DMS53 treated with DMSO at 0.1 percent for 48 hours (cell line): ENCODE data around the gene TMEM86A.

Experiments used
- DNase-seq: peaks from one replicate; lab custom pipeline; 2025; ENCODE audit not compliant: unreplicated experiment; lab: John Stamatoyannopoulos, UW

TMEM86A gene

DNA sequence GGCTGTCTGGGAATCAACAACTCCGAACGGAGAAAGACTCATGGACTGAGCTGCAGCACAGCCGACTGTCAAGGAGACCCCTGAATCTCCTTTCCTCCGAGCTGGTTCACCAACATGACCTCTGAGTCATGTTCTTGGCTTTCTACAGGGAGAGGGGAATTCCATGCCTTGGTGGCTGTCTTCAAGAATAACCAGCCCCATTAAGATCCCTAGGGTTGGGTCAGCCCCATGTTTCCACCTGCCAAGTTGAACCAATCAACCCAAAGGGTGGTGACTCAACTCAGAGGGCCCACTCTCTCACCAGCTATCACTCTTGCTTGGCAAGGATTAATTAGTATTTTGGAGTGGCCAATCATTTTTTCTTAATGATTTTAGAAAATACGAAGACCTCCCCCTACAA lies 55.7 kb downstream of the TMEM86A start:
- no peak for DNase-seq
